HG02798 (cell line): Measurements from ENCODE around the gene CFAP100.

ENCODE experiments used
- ATAC-seq: cut with Tn5 transposase; IDR thresholded peaks from one replicate; pipeline ENCODE4 v1.9.1; 2021; ENCODE audit warnings: mild to moderate bottlenecking; ENCODE audit not compliant: unreplicated experiment, poor library complexity

CFAP100 gene

GRCh38 chr3:126419886-126420786 is 25.4 kb downstream of the CFAP100 start:
- ATAC-seq = no peak

- no peak for ATAC-seq
Measured at GRCh38 chr3:126421573-126422119, 26.9 kb downstream of the CFAP100 start.

GRCh38 chr3:126422121-126422520 is 27.4 kb downstream of the CFAP100 start:
- no peak for ATAC-seq

GRCh38 chr3:126422571-126423091 is 27.9 kb downstream of the CFAP100 start:
- no peak for ATAC-seq

- no peak for ATAC-seq
Measured at GRCh38 chr3:126423191-126424038, 28.7 kb downstream of the CFAP100 start.

GRCh38 chr3:126424039-126424717 is 29.5 kb downstream of the CFAP100 start:
- ATAC-seq = no peak

GRCh38 chr3:126424751-126425150 is 30.0 kb downstream of the CFAP100 start:
- ATAC-seq = no peak

GRCh38 chr3:126431103-126431534 is 36.4 kb downstream of the CFAP100 start:
- peak; percentile 68 for ATAC-seq

GRCh38 chr3:126432361-126433104 is 37.8 kb downstream of the CFAP100 start:
- ATAC-seq = no peak

- ATAC-seq = no peak
Measured at GRCh38 chr3:126433105-126433430, 38.4 kb downstream of the CFAP100 start.

GRCh38 chr3:126433496-126434263 is 39.0 kb downstream of the CFAP100 start:
- no peak for ATAC-seq

GRCh38 chr3:126434264-126434590 is 39.5 kb downstream of the CFAP100 start:
- ATAC-seq = no peak

GRCh38 chr3:126434931-126435411 is 40.3 kb downstream of the CFAP100 start:
- ATAC-seq = no peak

- ATAC-seq = no peak
Measured at GRCh38 chr3:126435456-126436315, 41.0 kb downstream of the CFAP100 start.

- ATAC-seq = no peak
Measured at GRCh38 chr3:126436826-126437717, 42.4 kb downstream of the CFAP100 start.

GRCh38 chr3:126438186-126438585 is 43.5 kb downstream of the CFAP100 start:
- no peak for ATAC-seq

- ATAC-seq = no peak
Measured at GRCh38 chr3:126438746-126439145, 44.0 kb downstream of the CFAP100 start.
